GM20431 (cell line): Measurements from ENCODE around the gene HOXD3.

Experiments
- in situ Hi-C: fragments of 300-500 bp; cut with MseI, MboI; formaldehyde crosslinking; loops from one replicate; pipeline ENCODE4 v1.15.0; 2020; ENCODE audit warnings: low sequenced_read_pairs; ENCODE audit not compliant: unreplicated experiment

HOXD3 gene

DNA sequence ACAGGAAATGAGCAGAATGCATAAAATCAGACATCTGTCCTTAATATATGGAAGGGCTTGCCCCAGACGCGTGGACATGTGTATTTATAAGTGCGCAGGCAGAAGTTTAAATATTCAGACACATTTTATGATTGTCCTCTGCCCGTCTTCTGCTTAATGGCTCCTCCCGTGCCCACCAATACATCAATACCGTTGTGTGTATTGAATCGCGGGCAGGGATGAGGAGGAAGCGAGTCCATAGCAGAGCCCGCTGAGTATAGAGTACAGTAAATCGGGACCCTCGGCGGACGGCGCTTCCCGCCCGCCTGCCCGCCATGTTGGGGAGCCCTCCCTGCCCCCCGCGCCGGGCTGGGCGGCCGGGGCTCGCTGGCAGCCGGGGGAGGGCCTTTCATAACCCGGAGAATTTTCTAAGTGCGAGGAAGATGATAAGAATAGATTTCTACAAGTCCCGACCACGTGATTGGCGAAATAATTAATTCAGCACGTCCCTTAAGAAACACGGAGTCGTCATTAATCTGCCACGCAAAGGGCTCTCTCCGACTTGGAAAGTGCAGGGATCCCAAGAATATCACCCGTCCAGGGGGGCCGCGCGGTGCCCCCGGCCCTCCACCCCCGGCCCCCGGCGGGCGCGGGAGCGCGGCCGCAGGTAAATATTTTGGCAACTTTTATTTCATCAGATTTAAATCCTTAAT lies at the start of gene HOXD3:
HOXD3 (plus strand) TSS at position 501 of the 692 bp plus-strand sequence. CDS start 11,808 bp downstream, outside the sequence.
- in situ Hi-C loops = no loop called here

DNA sequence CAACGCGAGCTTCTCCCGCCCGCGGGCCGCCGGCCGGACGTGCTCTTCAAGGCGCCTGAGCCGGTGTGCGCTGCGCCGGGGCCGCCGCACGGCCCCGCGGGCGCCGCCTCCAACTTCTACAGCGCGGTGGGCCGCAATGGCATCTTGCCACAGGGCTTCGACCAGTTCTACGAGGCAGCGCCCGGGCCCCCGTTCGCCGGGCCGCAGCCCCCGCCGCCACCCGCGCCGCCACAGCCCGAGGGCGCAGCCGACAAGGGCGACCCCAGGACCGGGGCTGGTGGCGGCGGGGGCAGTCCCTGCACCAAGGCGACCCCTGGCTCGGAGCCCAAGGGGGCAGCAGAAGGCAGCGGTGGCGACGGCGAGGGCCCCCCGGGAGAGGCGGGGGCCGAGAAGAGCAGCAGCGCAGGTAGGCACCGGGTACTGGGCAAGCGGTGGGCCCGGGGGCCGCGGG lies 49.4 kb upstream of the HOXD3 start:
- in situ Hi-C loops = no loop called here

DNA sequence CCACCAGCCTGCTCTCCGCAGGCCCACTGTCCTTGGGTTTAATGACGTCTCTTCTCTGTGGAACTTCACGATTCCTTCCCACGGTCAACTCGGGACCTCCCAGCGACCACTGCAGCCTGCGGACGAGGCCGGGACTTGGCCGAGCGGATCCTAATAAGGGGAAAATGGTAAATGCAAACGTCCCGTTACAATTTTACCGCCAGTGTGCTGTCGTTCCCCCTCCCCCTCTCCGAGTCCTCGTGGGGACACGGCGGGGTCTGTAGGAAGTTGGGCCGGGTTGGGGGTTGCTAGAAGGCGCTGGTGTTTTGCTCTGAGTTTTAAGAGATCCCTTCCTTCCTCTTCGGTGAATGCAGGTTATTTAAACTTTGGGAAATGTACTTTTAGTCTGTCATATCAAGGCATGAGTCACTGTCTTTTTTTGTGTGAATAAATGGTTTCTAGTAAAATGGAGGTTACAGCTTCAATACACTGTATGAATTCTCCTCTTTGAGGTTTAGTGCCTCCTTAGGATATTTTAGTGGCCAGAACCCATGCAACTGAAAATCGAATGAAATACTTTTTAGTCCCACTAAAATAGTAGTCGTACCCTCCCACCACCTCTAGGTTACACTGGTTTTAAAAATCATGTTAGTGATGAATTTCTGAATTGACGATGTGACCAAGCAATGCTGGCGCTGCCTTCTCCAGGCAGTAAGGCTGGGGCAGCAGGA lies 47.8 kb upstream of the HOXD3 start:
- in situ Hi-C loops = no loop called here

DNA sequence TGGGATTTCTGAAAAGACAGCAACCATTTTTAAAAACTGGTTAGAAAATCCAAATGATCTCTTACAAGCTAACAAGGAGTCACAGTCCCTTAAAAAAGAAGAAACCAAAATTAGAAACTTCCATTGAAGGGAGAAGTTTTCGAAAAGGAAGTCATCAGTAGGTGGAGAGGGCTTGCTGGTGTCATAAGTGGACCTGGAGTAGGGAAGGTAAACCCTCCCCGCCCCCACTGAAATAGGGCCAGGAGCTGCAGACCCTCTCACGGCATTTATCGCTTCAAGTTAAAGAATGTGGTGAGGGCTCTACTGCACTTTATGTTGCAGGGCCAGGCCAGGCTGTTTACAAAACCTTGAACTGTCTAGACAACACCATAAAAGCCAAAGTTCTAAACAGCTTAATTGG lies 47.2 kb upstream of the HOXD3 start:
- in situ Hi-C loops = no loop called here

DNA sequence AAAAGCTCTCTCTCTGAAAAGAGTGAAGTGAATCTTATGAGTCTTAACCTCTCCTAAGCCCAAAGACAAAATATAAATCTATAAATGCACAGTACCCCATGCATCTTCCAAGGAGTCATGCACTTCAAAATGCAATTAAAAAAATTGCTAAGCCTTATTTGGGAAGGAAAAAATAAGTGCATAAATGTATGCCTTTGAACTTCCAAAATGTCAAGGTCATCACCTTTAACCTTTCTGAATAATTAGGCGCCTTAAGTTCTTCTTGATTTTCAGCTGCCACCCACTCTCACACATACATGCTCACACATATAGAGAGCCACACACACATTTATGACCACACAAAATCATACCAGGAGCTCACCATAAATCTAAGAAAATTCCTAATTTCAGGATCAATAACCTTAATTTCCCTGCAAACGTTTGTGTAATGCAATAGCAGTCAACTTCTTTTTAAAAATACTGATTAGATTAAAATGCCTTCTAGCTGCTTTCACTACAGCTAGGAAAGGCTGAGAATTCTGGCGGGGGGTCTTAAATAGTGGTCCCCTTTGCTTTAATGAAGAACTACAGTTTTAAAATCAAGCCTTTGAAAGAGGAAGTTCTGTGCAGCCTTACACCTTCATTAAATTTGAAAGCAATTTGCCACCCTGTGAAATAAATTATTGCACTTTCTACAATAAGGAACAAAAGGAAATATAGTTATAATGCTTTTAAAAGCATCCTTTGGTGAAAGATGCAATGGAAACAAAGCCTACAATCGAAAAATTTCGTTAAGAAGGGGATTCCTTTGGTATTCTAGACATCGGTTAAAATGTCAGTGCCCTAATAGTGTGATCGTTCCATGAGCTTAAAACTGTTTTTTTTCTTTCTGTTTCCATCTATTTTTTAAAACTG lies 46.4 kb upstream of the HOXD3 start:
- in situ Hi-C loops = no loop called here

DNA sequence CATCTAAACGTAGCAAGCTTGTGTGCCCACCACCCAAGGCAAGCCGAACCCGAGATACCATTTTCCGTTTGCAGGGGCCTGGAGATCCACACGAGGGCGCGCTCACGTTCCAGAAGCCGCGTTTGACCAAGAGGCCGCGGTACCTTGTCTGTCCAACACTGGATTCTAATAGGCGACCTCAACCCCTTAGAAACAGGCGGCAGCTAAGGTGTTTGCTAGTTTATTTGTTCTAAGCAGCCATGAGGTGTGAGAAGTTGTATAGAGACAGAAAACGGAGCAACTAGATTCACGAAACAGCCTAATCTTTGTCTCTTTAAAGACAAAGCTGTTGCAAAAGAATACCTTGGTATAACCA lies 45.8 kb upstream of the HOXD3 start:
- in situ Hi-C loops = no loop called here

DNA sequence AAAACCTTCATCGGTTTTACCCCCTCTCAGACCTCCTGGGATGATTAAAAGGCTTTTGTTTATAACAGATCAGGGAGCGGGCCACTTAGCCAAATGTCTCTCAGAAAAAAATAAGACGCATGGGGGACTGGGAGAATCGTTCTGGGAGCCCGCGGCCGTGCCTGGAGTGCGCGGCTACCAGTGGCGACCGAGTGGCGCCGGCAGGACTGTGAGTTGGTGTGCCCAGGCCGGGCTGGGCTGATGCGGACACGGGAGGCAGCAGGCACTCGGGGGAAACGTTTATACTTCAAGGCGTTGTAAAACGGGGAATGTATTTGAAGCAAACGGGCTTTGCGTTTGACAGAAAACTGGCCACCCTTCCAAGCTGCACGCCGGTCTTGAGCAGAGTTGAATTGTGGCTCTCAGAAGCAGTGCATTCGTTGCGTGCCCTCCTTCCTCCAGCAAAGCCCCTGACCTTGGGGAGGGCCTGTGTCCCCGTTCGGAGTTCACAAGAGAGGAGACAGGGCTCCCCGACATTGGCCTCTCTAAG lies 45.2 kb upstream of the HOXD3 start:
- in situ Hi-C loops = no loop called here

DNA sequence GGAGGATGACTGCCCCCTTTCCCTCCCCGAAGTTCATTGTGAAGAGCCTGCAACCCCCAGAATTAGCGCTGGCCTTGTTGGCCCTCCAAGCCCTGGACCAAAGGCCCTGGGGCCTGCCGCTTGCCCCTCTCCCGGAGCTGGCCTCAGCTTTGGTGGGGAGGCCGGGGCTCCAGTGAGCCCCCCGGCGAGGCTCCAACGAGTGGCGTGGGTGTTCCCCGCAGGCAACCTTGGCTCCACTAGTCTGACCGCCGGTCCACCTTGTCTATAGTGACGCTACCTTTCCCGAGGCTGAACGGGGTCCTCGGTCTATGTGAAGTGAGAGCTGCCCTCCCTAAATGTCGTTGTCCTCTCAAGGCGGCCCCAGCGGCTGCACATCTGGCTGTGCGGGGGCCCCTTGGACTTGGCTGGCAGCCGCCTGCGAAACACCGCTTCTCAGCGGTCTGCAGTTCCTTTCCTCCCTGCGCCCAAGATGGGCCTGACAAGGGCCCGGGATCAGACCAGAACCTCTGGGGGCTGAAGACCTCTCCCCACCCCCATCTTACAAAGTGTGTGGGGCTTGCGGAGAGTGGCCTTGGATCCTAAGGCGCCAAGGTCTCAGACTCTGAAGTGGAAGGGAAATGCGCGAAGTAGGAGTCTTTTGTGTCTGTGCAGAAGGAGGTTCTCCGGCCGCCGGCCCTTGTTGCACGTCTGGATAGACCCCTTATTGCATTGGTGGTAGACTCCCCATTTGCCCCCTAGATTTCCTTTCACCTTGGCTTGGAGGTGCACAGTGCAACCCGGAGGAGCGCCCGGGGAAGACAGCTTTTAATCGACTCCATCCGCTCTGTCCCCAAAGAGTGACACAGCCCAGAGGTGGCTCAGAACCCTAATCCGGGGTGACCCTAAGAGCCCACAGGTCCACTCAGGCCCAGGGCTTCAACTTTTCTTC lies 44.5 kb upstream of the HOXD3 start:
- in situ Hi-C loops = no loop called here

DNA sequence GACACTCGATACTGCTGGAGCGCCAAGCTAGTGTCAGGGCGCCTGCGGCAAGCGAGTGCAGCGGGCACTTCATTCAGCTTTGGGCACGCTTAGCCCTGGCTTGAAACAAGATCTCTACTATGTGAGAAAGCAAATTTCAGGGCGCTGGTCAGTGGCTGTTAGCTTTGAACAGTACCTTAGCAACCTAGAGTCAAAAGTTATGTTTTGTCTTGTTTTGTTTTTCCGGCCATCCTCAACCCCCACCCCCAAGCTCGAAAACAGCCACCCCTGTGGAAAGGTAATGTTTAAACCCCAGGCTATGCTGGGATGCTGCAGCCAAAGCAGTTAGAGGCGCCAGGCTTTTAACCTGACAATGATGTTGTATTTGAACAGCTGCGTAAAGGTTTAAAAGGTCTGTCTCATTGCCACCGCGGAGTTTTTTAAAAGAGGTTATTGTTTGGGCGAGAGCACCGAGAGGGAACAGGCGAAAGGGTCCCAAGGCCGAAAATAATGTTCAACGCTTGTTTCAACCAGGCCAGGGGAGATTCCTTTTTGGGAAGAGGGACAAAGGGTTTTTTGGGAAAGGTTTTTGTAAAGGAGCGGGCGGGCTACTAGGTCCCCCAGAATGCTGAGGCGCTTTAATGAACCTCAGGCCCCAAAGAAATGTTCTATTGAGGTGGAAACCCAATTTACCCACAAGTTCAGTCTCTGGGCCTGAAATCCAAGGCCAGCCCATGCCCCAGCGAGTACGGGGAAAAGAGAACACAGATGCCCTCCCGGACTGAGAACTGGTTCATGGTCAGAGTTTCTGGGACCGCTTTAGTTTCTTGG lies 42.8 kb upstream of the HOXD3 start:
- in situ Hi-C loops = no loop called here

DNA sequence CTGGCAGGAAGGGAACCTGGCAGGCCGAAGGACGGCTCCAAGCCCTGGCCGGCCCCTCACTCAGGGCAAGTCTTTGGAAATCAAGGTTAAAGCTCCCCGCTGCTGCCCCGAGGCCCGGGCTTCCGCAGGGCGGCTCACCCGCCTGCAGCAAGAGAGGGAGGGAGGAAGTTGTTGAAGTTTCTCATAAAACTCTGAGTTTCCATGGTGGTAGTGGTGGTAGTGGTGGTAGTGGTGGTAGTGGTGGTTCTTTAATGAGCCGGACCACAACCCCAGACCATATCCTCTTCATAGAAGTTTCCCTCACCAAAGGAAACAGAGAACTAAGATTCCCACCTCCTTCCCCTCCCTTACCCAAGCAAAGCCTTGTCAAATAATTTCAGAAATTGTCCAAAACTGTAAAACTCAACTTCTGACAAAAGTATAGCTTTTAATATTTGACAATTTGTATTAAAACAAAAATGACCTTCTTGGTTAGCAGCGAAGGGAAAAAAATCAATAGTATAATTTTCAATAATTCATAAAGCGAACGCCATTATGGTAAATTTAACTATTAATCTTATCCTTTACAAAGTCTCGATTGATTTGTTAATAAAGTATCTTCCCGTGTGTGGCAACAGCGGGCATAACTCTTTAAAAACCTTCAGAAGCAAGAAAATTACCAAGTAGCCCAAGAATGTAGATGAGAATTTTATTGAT lies 42.0 kb upstream of the HOXD3 start:
- in situ Hi-C loops = no loop called here

DNA sequence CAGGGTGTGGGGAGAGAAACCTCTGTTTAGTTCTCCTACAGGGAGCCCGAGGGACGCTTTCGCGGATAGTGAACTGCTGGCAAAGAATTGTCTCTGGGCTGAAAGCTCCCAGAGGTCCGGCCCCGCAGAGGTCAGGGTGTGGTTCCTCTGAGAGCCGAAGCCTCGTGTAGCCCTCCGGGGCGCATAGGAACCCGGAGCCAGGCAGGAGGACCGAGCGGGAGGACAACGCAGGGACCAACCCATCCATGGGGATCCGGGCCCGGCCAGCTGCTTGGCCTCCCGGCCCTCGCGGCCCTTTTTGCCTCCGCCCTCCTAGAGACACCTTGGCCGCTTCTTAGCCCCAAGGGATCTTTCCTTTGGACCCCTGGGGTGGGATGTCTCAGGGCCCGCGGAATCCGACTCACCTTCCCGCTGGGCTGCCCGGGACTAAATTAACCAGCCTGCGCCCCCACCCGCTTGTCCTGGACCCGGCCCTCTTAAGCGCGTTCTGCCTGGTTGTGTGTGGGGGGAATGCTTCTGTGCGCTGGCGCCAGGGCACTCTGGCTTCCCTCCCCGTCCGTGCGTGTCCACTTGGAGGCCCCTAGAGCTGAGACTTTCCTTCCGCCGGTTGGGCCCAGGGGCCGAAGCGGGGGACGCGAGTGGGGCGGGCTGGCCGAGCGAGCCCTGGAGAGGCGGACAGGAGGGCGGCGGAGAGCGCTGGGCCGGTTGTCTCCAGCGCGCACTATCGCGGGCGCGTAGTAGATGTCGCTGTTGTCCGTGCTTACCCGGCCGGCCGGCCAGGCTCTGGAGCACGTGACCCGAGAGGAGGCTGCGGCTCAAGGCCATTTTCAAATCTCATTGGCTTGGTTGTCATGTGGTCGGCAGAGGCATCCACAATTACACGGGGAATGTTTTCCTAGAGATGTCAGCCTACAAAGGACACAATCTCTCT lies 41.0 kb upstream of the HOXD3 start, which contains the start of gene HOXD10:
HOXD10 (plus strand) TSS at position 896 of the 931 bp plus-strand sequence. CDS start 56 bp downstream, outside the sequence.
- in situ Hi-C loops = no loop called here

DNA sequence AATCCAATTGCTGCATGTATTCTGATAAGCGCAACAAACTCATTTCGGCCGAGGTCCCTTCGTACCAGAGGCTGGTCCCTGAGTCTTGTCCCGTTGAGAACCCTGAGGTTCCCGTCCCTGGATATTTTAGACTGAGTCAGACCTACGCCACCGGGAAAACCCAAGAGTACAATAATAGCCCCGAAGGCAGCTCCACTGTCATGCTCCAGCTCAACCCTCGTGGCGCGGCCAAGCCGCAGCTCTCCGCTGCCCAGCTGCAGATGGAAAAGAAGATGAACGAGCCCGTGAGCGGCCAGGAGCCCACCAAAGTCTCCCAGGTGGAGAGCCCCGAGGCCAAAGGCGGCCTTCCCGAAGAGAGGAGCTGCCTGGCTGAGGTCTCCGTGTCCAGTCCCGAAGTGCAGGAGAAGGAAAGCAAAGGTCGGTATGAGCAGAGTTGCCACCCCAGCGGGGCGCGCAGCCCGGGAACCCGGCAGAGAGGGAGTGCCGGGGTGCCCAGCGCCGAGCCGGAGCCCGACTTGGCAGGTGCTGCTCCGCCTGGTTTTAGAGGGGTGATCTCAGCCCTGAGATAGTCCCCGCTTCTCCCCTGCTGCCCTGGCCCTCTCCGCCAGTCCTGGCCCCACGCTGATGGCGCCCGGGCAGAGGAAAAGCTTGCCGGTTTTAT lies 39.8 kb upstream of the HOXD3 start:
- in situ Hi-C loops = no loop called here

DNA sequence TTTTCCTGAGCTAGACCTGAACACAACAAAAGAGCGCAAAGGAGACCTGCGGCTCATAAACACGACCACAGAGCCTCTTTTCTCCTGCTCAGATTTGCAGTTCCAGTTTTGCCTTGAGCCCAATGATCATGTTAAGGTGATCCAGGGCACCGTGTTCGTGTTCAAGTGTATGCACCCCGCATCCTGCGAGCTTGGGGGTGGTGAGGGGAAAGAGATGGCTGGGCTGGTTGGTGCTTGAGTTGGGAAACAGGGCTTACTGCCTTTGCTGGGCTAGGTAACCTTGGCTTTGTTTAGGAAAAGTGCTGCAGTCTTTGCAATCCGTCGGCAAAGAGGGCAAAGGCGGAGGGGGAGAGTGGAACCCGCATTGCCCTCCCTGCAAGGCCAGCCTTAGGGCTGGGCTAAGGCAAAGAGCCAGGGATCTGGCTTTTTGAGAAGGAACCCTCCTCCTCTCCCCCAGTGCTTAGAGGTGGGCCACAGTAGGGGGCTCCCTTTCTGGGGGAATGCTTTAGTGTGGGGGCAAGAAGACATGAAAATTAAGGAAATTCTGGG lies 39.2 kb upstream of the HOXD3 start:
- in situ Hi-C loops = no loop called here

DNA sequence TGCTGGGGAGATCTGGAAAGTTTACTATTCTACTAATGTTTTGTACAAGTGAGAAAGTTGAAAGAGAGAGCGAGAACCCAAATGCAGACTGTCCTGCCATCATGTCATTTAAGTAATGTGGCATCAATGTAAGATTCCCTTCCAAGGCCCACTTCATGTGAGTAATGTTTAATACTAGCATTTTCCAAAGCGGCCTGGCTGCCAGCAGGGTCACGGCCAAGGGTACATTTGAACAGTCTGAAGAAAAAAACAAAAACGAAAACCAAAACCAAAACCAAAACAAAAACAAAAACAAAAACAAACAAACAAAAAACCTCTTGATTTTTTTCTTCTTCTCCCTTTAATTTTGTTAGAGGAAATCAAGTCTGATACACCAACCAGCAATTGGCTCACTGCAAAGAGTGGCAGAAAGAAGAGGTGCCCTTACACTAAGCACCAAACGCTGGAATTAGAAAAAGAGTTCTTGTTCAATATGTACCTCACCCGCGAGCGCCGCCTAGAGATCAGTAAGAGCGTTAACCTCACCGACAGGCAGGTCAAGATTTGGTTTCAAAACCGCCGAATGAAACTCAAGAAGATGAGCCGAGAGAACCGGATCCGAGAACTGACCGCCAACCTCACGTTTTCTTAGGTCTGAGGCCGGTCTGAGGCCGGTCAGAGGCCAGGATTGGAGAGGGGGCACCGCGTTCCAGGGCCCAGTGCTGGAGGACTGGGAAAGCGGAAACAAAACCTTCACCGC lies 38.3 kb upstream of the HOXD3 start:
- in situ Hi-C loops = no loop called here

DNA sequence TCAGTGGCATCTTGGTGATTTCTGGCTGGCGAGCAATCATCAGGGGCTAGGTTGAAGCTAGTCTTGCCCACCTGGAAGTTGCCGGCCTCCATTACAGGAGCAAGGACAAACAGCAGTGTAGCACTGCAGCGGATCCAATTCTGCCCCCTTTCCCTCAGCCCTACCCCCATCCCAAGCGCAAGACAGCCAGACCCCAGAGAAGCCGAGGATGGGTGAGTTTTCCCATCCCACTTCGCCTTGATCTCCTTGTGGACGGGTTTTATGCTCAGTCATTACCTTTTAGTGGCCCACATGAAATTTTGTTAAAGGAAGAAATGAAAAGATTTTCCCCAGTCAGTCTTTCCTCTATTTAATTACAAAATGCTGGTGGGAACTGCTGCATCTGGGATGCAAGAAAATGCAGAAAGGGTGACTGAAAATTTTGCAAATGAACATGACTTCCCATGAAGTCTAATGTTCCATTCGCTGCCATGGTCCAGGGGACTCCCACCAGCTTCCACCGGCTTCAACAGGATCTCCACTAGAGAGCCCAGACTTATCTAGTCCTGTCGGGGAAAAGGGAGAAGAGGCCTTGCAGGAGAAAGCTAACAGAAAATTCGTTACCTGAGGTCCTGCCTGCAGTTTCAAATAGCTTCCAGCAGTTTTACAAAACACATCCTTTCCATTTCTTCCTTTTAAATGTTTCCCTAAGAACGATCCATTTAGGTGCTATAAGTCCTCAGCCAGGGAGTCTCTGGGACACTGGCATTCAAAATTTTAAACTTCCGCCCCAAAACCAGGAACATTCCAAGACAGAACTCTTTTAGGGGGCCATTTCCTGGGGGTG lies 36.5 kb upstream of the HOXD3 start:
- in situ Hi-C loops = loop anchor here (10.0 kb wide), 1 partner anchor 524 kb away; no protein-coding TSS in a partner anchor
